A673 (cell line): ENCODE measurements around the gene ELL.

Experiments used
- CTCF ChIP-seq: fragments of 300-800, 200-600 bp; sonication (generic); conservative IDR thresholded peaks from 2 replicates; pipeline ENCODE4 v1.5.1; 2017; ENCODE audit warnings: low read depth, mild to moderate bottlenecking, antibody characterized with exemption, low read length, moderate library complexity, mixed read lengths
- EZH2 ChIP-seq: fragments of 200-600 bp; sonication (generic); IDR thresholded peaks from 2 replicates; pipeline ENCODE4 v1.6.1; 2017; ENCODE audit warnings: borderline replicate concordance, low read depth, mild to moderate bottlenecking, mixed read lengths, antibody characterized with exemption, low read length; ENCODE audit not compliant: poor library complexity, severe bottlenecking

DNA sequence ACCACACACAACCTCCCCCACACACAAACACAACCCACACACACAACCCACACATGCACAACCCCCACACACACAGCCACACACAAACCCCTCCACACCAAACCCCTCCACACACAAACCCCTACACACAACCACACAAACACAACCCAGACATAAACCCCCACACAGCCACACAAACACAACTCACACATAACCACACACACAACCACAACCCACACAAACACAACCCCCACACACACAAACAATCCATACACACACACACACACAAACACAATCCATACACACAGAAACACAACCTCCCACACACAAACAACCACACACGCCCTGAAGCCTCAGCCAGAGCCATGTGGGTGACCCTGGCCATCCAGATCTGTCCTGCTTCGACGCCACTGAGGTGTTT, 53.9 kb downstream of the ELL start:
- TF ChIP-seq CTCF (no peak), EZH2 (no peak)
